HCT116 (cell line): ENCODE data around the gene PITPNM1. TPM values are rescaled to one million over a fixed set of nuclear protein-coding genes. Genes with fewer than 3 reads are reported as not detected.

Experiments used
- ATAC-seq: fragments of 200-7000 bp; cut with Tn5 transposase; 2 replicates; pipeline ENCODE4 v1.9.1; 2020; ENCODE audit warnings: mild to moderate bottlenecking, moderate library complexity
- BruUV-seq: library from RNA; stranded (reverse); fragments of 400-500 nt; replicated peaks from 2 replicates; lab custom pipeline; 2021; lab: Mats Ljungman, UMichigan
- CTCF ChIA-PET: fragments of 300-600 bp; sonication (Branson Sonifier 250); formaldehyde crosslinking; loops from one replicate; lab custom pipeline; 2021; ENCODE audit warnings: antibody characterized with exemption; lab: Charles Lee
- POLR2A ChIA-PET: fragments of 300-600, 350-600 bp; sonication (Branson Sonifier 250); formaldehyde crosslinking; loops from one replicate; lab custom pipeline; 2021; ENCODE audit warnings: antibody characterized with exemption; lab: Charles Lee
- RAD21 ChIA-PET, 2 experiments: fragments of 300-600 bp; sonication (Branson Sonifier 250); formaldehyde crosslinking; loops; one replicate each; lab custom pipeline; 2023; ENCODE audit warnings: low total read pairs in 2 of 2; ENCODE audit not compliant: uncharacterized antibody in 2 of 2, unreplicated experiment in 2 of 2, low non-redundant PET in 1 of 2; lab: Charles Lee
- DNase-seq: peaks from one replicate; pipeline ENCODE4 v3.0.0-alpha.2; 2010; ENCODE audit warnings: low read depth, low spot score
- H2AFZ ChIP-seq: fragments of 200-600 bp; shearing (Covaris generic), sonication (generic); 2 replicates; pipeline ENCODE4 v1.6.1; 2017; ENCODE audit warnings: low read depth, mixed run types, mixed read lengths, antibody characterized with exemption, low read length; ENCODE audit not compliant: poor library complexity, severe bottlenecking
- H3K27ac ChIP-seq: 2 replicates; pipeline ENCODE4 v1.5.1; 2012; ENCODE audit warnings: low read depth, low read length
- H3K27me3 ChIP-seq: fragments of 200-600 bp; sonication (generic); 2 replicates; pipeline ENCODE4 v1.6.1; 2016; ENCODE audit warnings: mixed run types, low read length, mixed read lengths; ENCODE audit not compliant: insufficient read depth
- H3K36me3 ChIP-seq, 2 experiments: fragments of 200-500 bp in 1 of 2; fragments of 200-600 bp in 1 of 2; sonication (Bioruptor generic) in 1 of 2; sonication (generic) in 1 of 2; 2 replicates each; pipeline versions ENCODE4 v1.5.1 to v1.6.1; 2014 to 2016; ENCODE audit warnings: low read length in 2 of 2, inconsistent platforms in 1 of 2, mixed read lengths in 1 of 2, mixed run types in 1 of 2; ENCODE audit not compliant: insufficient read depth in 2 of 2, control insufficient read depth in 1 of 2
- H3K4me1 ChIP-seq, 2 experiments: fragments of 200-600 bp in 1 of 2; sonication (generic) in 1 of 2; 2 replicates each; pipeline versions ENCODE4 v1.5.1 to v1.6.1; 2012 to 2017; ENCODE audit warnings: low read length in 2 of 2, inconsistent platforms in 1 of 2, mild to moderate bottlenecking in 1 of 2, mixed read lengths in 1 of 2, mixed run types in 1 of 2, moderate library complexity in 1 of 2; ENCODE audit not compliant: insufficient read depth in 2 of 2, control insufficient read depth in 1 of 2
- H3K4me2 ChIP-seq: fragments of 200-600 bp; sonication (generic); 2 replicates; pipeline ENCODE4 v1.6.1; 2017; ENCODE audit warnings: mixed run types, low read length, mixed read lengths
- H3K4me3 ChIP-seq, 2 experiments: fragments of 200-600 bp in 1 of 2; sonication (generic) in 1 of 2; replicated peaks in 1 of 2; 2 replicates each; pipeline ENCODE4 v1.5.1; 2011 to 2016; ENCODE audit warnings: low read length in 2 of 2, control low read depth in 1 of 2, low read depth in 1 of 2, mild to moderate bottlenecking in 1 of 2, mixed read lengths in 1 of 2, mixed run types in 1 of 2
- H3K79me2 ChIP-seq: fragments of 200-600 bp; sonication (generic); 2 replicates; pipeline ENCODE4 v1.6.1; 2017; ENCODE audit warnings: mild to moderate bottlenecking, mixed run types, low read length, moderate library complexity, mixed read lengths; ENCODE audit not compliant: insufficient read depth
- H3K9ac ChIP-seq: fragments of 200-600 bp; sonication (generic); 2 replicates; pipeline ENCODE4 v1.6.1; 2016; ENCODE audit warnings: low read length, mixed read lengths
- H3K9me2 ChIP-seq: fragments of 200-600 bp; sonication (generic), shearing (Covaris generic); 2 replicates; pipeline ENCODE4 v1.6.1; 2017; ENCODE audit warnings: mixed run types, mild to moderate bottlenecking, moderate library complexity; ENCODE audit not compliant: insufficient read depth
- H3K9me3 ChIP-seq, 2 experiments: fragments of 200-500 bp in 1 of 2; fragments of 200-600 bp in 1 of 2; sonication (Bioruptor generic) in 1 of 2; sonication (generic) in 1 of 2; 2 replicates each; pipeline ENCODE4 v1.6.1; 2014 to 2017; ENCODE audit warnings: low read length in 2 of 2, mixed read lengths in 2 of 2, inconsistent platforms in 1 of 2, low read depth in 1 of 2, mild to moderate bottlenecking in 1 of 2, mixed run types in 1 of 2, moderate library complexity in 1 of 2; ENCODE audit not compliant: control insufficient read depth in 1 of 2, insufficient read depth in 1 of 2
- H4K20me1 ChIP-seq: fragments of 200-600 bp; sonication (generic), shearing (Covaris generic); 2 replicates; pipeline ENCODE4 v1.6.1; 2017; ENCODE audit warnings: mixed run types, mild to moderate bottlenecking, moderate library complexity; ENCODE audit not compliant: insufficient read depth
- CEBPB ChIP-seq: IDR thresholded peaks from 2 replicates; pipeline ENCODE4 v1.6.1; 2012; ENCODE audit warnings: low read depth
- CTCF ChIP-seq, 3 experiments: fragments of 200-600 bp in 1 of 3; sonication (generic) in 1 of 3; IDR thresholded peaks in 2 of 3; conservative IDR thresholded peaks in 1 of 3; 2 replicates each; pipeline ENCODE4 v1.5.1; 2012 to 2017; ENCODE audit warnings: low read depth in 2 of 3, low read length in 2 of 3, antibody characterized with exemption in 1 of 3, borderline replicate concordance in 1 of 3, control low read depth in 1 of 3, mild to moderate bottlenecking in 1 of 3, mixed read lengths in 1 of 3, mixed run types in 1 of 3, moderate library complexity in 1 of 3; ENCODE audit not compliant: insufficient read depth in 1 of 3
- EZH2phosphoT487 ChIP-seq: fragments of 200-600 bp; IDR thresholded peaks from 2 replicates; pipeline ENCODE4 v1.6.1; 2018; ENCODE audit warnings: antibody characterized with exemption, borderline replicate concordance
- FOSL1 ChIP-seq: IDR thresholded peaks from 2 replicates; pipeline ENCODE4 v1.6.1; 2012; ENCODE audit warnings: low read depth
- MAX ChIP-seq: IDR thresholded peaks from 2 replicates; pipeline ENCODE4 v1.6.1; 2012
- POLR2A ChIP-seq: IDR thresholded peaks from 2 replicates; pipeline ENCODE4 v1.7.0; 2011; ENCODE audit warnings: borderline replicate concordance; ENCODE audit not compliant: insufficient read depth, insufficient read length; ENCODE audit errors: extremely low read depth
- POLR2AphosphoS5 ChIP-seq: IDR thresholded peaks from 2 replicates; pipeline ENCODE4 v1.6.1; 2011; ENCODE audit warnings: mild to moderate bottlenecking, low read depth, low read length, moderate library complexity
- SIN3A ChIP-seq: IDR thresholded peaks from 2 replicates; pipeline ENCODE4 v1.6.1; 2012; ENCODE audit warnings: low read depth
- SP1 ChIP-seq: IDR thresholded peaks from 2 replicates; pipeline ENCODE4 v1.6.1; 2012; ENCODE audit warnings: low read depth
- TCF7L2 ChIP-seq: IDR thresholded peaks from 2 replicates; pipeline ENCODE4 v1.7.0; 2011; ENCODE audit warnings: borderline replicate concordance, inconsistent platforms; ENCODE audit not compliant: insufficient read depth, insufficient read length; ENCODE audit errors: extremely low read depth
- intact Hi-C: fragments of 100-400 bp; cut with micrococcal nuclease; formaldehyde crosslinking; loops from 2 replicates; pipeline ENCODE4 v1.10.0; 2022
- total RNA-seq: library from RNA; stranded (reverse); gene quantifications from one replicate; pipeline ENCODE4 v1.2.1, GENCODE V29; 2021; ENCODE audit not compliant: unreplicated experiment

The PITPNM1 gene
- total RNA-seq, 1 experiment from 2014 or later = 79.5 TPM

- TF ChIP-seq FOSL1 (no peak), TCF7L2 (no peak), CEBPB (no peak), POLR2AphosphoS5 (no peak), POLR2A (no peak), MAX (no peak), SP1 (no peak), CTCF (IDR thresholded peaks at IDR 0.05 in 2 of 3, conservative IDR thresholded peaks at IDR 0.05 in 1 of 3; ENCODE audit: borderline replicate concordance in 1 of 3, insufficient read depth in 1 of 3, low read depth in 2 of 3, low read length in 2 of 3) (no peak), SIN3A (no peak), EZH2phosphoT487 (no peak)
- ATAC-seq (no peak), DNase-seq (no peak)
- Histone ChIP-seq H2AFZ (no peak overlapping the region), H3K9ac (no peak overlapping the region), H3K4me1 (no peaks in the 10 kb centered on the region), H3K4me2 (no peak overlapping the region), H3K27ac (no peak overlapping the region), H3K9me3 (no peaks in the 10 kb centered on the region), H3K36me3 (peaks cover 0 to 5% of the 10 kb centered on the region in 2 experiments; a peak in 2 of 4 replicates), H3K79me2 (no peaks in the 10 kb centered on the region), H3K27me3 (no peaks in the 10 kb centered on the region), H4K20me1 (no peaks in the 10 kb centered on the region), H3K4me3 (no peak overlapping the region), H3K9me2 (no peaks in the 10 kb centered on the region)
- no TSS peak for BruUV-seq
- ChIA-PET CTCF (no interaction called here), RAD21 (no interaction called here), POLR2A (no interaction called here)
- intact Hi-C loops = no loop called here
These were observed 10.6 kb downstream of the PITPNM1 start for GRCh38 chr11:67494371-67495233.
